CD1c-positive myeloid dendritic cell (primary cell): ENCODE measurements around the gene TSPAN11.
"Not testable (repeated sequence)": the region's sequence is repeated elsewhere in the genome, so short reads cannot be mapped to it uniquely, and the experiment has no call there.

Source experiments
- DNase-seq: peaks from one replicate; pipeline ENCODE4 v3.0.0-alpha.2; 2016; ENCODE audit errors: extremely low spot score

The TSPAN11 gene

GRCh38 chr12:31002999-31003398, 76.5 kb downstream of the TSPAN11 start:
- DNase-seq = no peak

- DNase-seq = no peak
These were observed 77.5 kb downstream of the TSPAN11 start for GRCh38 chr12:31003861-31004640.

GRCh38 chr12:31004666-31005065, 78.1 kb downstream of the TSPAN11 start:
- DNase-seq = no peak

DNA sequence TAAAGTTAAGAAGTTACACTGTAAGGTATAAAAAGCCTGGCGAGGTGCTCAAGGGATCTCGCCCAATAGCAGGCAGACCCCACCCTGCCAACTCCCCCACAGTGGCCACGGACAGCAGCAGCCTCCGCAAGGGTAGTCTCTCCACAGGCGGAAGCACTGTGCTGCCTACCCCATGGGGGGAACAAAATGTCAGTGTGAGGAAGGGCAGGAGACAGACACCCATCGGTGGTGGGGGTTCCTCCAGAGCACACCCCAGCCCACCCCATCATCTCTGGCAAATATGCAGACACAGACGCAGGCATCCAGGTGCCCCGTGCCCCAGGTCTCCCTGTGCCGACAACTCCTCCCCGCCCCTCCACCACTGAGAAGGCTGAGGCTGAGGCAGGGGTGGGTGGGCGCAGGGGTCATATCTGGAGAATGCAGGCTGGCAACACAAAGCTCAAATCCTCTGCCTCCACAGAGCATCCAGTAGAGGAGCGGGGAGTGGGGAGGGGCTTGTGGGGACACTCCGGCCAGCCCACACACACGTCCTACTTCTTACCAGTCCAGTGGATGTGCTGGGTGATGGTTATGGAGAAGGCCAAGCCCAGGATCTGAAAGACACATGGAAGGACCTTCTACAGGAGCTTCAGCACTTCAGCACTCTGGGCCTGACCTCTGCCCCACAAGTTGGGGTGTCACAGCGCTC, 78.9 kb downstream of the TSPAN11 start:
- no peak for DNase-seq

DNA sequence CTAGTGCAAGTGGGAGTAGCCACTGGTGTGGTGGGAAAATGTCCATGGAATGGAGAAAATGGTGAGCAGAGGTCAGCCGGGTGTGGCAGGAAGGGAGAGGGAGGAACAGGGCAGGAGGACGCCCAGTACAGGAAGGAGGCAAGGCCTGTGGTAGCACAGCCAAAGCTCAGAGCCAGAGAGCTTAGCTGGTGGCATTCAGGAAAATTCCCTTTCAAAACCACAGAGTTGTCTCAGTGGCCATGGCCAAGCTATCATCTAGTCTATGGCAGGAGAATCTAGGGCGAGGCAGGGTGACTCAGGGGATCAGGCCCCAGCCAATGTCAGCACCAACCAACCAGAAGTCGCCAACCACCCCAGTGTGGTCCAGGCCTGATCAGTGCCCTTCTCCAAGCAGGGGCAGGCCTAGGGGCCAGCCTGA, 79.4 kb downstream of the TSPAN11 start:
- DNase-seq = no peak

- no peak for DNase-seq
These were observed 80.0 kb downstream of the TSPAN11 start for GRCh38 chr12:31006416-31007152.

GRCh38 chr12:31007153-31007495, 80.6 kb downstream of the TSPAN11 start:
- no peak for DNase-seq

DNA sequence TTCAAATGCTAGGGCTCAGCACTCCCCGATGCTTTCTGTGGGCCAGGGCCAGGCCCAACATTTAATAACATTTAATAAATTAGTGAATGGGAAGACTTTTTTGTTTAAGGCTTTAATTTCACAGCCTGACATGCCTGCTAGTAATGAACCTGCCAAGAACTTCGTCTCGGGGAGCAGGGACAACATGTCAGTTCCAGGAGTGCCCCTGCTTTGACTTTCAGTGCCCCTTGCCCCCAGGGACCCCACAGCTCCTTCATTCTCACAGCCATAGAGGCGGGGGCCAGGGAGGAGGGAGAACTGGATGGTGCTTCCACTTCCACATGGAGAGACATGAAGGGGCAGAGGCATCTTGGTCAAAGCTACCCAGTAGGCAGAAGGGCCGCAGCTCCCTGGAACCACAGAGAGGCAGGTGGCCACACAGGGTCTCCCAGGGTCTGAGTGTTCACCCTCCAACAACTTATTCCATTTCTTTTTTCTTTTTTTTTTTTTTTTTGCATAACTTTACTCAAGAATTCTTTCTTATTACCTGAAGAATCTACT, 81.2 kb downstream of the TSPAN11 start:
- no peak for DNase-seq

- DNase-seq = no peak
These were observed 81.8 kb downstream of the TSPAN11 start for GRCh38 chr12:31008241-31008761.

GRCh38 chr12:31008961-31009840, 82.7 kb downstream of the TSPAN11 start:
- DNase-seq = no peak

GRCh38 chr12:31009976-31010375, 83.4 kb downstream of the TSPAN11 start:
- DNase-seq = no peak

GRCh38 chr12:31011336-31011735, 84.8 kb downstream of the TSPAN11 start:
- no peak for DNase-seq

- DNase-seq = no peak
These were observed 85.4 kb downstream of the TSPAN11 start for GRCh38 chr12:31011746-31012566.

- not testable (repeated sequence) for DNase-seq
These were observed 86.0 kb downstream of the TSPAN11 start for GRCh38 chr12:31012567-31012891.

DNA sequence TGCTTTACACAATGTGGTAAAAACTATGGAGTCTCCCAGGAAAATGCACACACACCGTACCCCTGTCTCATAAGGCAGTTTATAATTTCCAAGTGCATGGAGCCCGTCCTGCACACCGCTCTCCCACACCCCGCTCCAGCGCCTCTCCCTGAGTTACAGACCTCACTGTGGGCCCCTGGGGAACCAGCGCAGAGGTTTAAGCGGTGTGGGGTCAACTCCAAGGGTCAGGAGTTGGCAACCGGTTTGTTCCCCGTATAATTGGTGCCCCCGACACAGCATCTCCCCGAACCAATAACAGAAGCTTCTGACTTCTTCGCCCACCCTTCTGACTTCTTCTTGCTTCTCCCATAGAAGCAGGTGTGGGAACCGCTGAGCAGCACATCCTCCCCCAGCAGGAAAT, 88.7 kb downstream of the TSPAN11 start:
- DNase-seq = no peak

GRCh38 chr12:31016057-31016456, 89.5 kb downstream of the TSPAN11 start:
- DNase-seq = no peak

- DNase-seq = no peak
These were observed 91.0 kb downstream of the TSPAN11 start for GRCh38 chr12:31017535-31017934.

DNA sequence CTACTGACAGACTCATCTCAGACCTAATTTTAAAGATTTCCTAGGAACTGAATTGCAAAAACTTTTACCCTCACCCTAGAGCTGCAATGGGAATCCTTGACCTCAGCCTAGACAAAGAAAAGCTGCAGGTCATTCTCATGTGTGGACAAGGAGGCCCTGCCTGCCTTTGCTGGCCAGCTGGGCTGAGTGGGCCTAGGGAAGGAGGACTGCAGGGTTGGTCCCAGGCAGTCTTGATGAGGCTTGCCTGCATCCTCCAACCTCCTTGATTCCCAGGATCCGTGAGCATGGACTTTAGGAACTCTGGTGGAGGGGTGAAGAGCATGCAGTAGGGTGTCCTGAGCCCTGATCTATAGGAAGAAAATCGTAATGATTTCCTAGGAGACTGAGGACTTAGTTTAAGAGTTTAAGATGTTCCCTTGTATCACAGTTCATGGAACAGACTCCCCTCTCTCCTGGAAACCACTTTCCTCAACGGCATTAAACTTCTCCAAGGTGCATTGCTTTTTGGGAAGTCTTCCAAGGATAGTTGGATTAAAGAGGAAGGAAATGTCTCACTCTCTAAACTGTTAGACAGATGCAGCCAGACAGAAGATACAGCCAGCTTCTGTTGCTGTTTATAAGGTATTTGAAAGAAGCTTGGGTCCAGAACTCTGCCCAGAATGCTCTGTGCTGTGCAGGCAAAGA, 91.7 kb downstream of the TSPAN11 start:
- no peak for DNase-seq

DNA sequence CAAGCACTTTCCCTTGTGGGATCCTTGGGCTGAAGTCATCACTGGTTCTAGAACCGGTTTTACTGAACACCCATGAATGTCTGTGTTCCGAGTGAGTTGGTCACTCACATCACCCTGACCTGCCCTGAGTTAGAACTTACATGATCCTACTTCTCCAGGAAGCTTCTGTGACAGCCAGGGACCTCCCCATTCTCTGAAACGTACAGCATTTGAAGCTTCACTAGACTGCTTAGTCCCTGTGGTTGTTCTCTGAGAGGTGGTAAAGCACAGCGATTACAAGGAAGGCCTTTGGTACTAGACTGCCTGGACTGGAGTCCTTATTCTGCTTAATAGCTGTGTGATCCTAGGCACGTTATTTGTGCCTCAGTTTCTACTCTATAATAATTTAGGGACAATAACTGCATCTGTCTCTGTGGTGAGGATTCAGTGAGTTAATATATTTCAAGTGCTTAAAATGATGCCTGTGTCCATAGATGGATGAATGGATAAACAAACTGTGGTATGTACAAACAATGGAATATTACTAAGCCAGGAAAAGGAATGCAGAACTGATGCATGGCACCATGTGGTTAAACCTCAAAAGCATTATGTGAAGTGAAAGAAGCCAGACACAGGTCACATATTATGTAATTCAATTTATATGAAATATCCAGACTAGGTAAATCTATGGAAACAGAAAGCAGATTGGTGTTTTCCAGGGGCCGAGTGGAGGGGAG, 92.4 kb downstream of the TSPAN11 start:
- DNase-seq = no peak
